Suprapubic skin (tissue), 4 donors: ENCODE results near the gene KLHL17. TPM values are rescaled to one million over a fixed set of nuclear protein-coding genes. Genes with fewer than 3 reads are reported as not detected.

Experiments
- DNase-seq, 2 donors: peaks; one replicate each; pipeline ENCODE4 v3.0.0-alpha.2; 2019; ENCODE audit warnings: low spot score in 2 of 2
- H3K27ac ChIP-seq: fragments of 200-600 bp; sonication (generic); one replicate; pipeline ENCODE4 v1.5.1; 2019
- H3K27me3 ChIP-seq: fragments of 200-600 bp; sonication (generic); one replicate; pipeline ENCODE4 v1.5.1; 2019
- H3K36me3 ChIP-seq: fragments of 200-600 bp; sonication (generic); one replicate; pipeline ENCODE4 v1.5.1; 2019
- H3K4me1 ChIP-seq: fragments of 200-600 bp; sonication (generic); one replicate; pipeline ENCODE4 v1.5.1; 2019
- H3K4me3 ChIP-seq: fragments of 200-600 bp; sonication (generic); one replicate; pipeline ENCODE4 v1.5.1; 2019; ENCODE audit warnings: mild to moderate bottlenecking
- H3K9me3 ChIP-seq: fragments of 200-600 bp; sonication (generic); one replicate; pipeline ENCODE4 v1.5.1; 2019
- CTCF ChIP-seq, 2 donors: fragments of 200-600 bp in 1 of 2; fragments of 450-650 bp in 1 of 2; sonication (generic) in 1 of 2; IDR thresholded peaks; one replicate each; pipeline ENCODE4 v1.5.1; 2016 to 2019; ENCODE audit warnings: antibody characterized with exemption in 2 of 2, mild to moderate bottlenecking in 1 of 2, moderate library complexity in 1 of 2
- EP300 ChIP-seq: sonication (generic); formaldehyde crosslinking; IDR thresholded peaks from one replicate; pipeline ENCODE4 v1.6.1; 2017; ENCODE audit warnings: antibody characterized with exemption
- POLR2A ChIP-seq, 2 donors: fragments of 450-650 bp; IDR thresholded peaks; one replicate each; pipeline ENCODE4 v1.6.1; 2017; ENCODE audit warnings: antibody characterized with exemption in 2 of 2, mild to moderate bottlenecking in 2 of 2, moderate library complexity in 2 of 2
- POLR2AphosphoS5 ChIP-seq, 3 donors: sonication (generic); formaldehyde crosslinking; IDR thresholded peaks; one replicate each; pipeline ENCODE4 v1.6.1; 2017; ENCODE audit warnings: antibody characterized with exemption in 3 of 3
- WGBS: methylation state at CpG from one replicate; pipeline ENCODE4 v1.1.5; 2018; 5-methylcytosine and 5-hydroxymethylcytosine counted together
- total RNA-seq, 4 donors: library from RNA; depleted of rRNA; stranded (reverse); fragments of >200 nt; gene quantifications; one replicate each; pipeline ENCODE4 v1.1.0, GENCODE V29; 2016

KLHL17 gene
- total RNA-seq, 4 donors from 2014 or later = 9.7 to 38.3 (median 17.0) TPM

GRCh38 chr1:972726-973458 is 12.5 kb downstream of the KLHL17 start:
- no peak for DNase-seq
- WGBS = 73% methylated on average over 8 of the region's 28 CpGs
- no peaks in the 10 kb centered on the region for H3K9me3 ChIP-seq
- peaks cover 29% of the 10 kb centered on the region for H3K4me1 ChIP-seq
- no peak overlapping the region for H3K27ac ChIP-seq
- H3K4me3 ChIP-seq = no peak overlapping the region
- TF ChIP-seq POLR2A (IDR thresholded peaks at IDR 0.05) (no peak), POLR2AphosphoS5 (IDR thresholded peaks at IDR 0.05) (no peak), CTCF (IDR thresholded peaks at IDR 0.05) (no peak), EP300 (no peak)
- H3K36me3 ChIP-seq = no peaks in the 10 kb centered on the region
- H3K27me3 ChIP-seq = peaks cover 65% of the 10 kb centered on the region

- Histone ChIP-seq H3K4me1 (peaks cover 25% of the 10 kb centered on the region), H3K36me3 (no peaks in the 10 kb centered on the region), H3K4me3 (no peak overlapping the region), H3K27me3 (peaks cover 68% of the 10 kb centered on the region), H3K27ac (no peak overlapping the region), H3K9me3 (no peaks in the 10 kb centered on the region)
- 77% methylated on average over 7 of the region's 28 CpGs for WGBS
- TF ChIP-seq CTCF (IDR thresholded peaks at IDR 0.05) (no peak), POLR2A (IDR thresholded peaks at IDR 0.05) (no peak), EP300 (no peak), POLR2AphosphoS5 (IDR thresholded peaks at IDR 0.05) (no peak)
- DNase-seq = no peak
These were observed 13.3 kb downstream of the KLHL17 start for GRCh38 chr1:973459-974292.

- Histone ChIP-seq H3K27me3 (peaks cover 74% of the 10 kb centered on the region), H3K4me1 (peaks cover 25% of the 10 kb centered on the region), H3K36me3 (no peaks in the 10 kb centered on the region), H3K4me3 (no peak overlapping the region), H3K9me3 (no peaks in the 10 kb centered on the region), H3K27ac (no peak overlapping the region)
- DNase-seq = no peak
- WGBS = 100% methylated on average over 3 of the region's 11 CpGs
- TF ChIP-seq EP300 = no peak
These were observed 13.9 kb downstream of the KLHL17 start for GRCh38 chr1:974293-974640.

GRCh38 chr1:974687-975328 is 14.4 kb downstream of the KLHL17 start:
- peaks cover 75% of the 10 kb centered on the region for H3K27me3 ChIP-seq
- no peak for TF ChIP-seq POLR2AphosphoS5 (IDR thresholded peaks at IDR 0.05)
- no peak for TF ChIP-seq EP300
- TF ChIP-seq POLR2A (IDR thresholded peaks at IDR 0.05) = no peak
- no peak for TF ChIP-seq CTCF (IDR thresholded peaks at IDR 0.05)
- peaks cover 25% of the 10 kb centered on the region for H3K4me1 ChIP-seq
- no peak for DNase-seq
- no peaks in the 10 kb centered on the region for H3K9me3 ChIP-seq
- no peak overlapping the region for H3K4me3 ChIP-seq
- no peak overlapping the region for H3K27ac ChIP-seq
- 73% methylated on average over 17 of the region's 17 CpGs for WGBS
- H3K36me3 ChIP-seq = no peaks in the 10 kb centered on the region

- DNase-seq = no peak
- WGBS = 68% methylated on average over 7 of the region's 9 CpGs
- no peak overlapping the region for H3K27ac ChIP-seq
- no peak overlapping the region for H3K4me3 ChIP-seq
- no peaks in the 10 kb centered on the region for H3K9me3 ChIP-seq
- no peaks in the 10 kb centered on the region for H3K36me3 ChIP-seq
- H3K4me1 ChIP-seq = peaks cover 31% of the 10 kb centered on the region
- H3K27me3 ChIP-seq = peaks cover 75% of the 10 kb centered on the region
- TF ChIP-seq EP300 (no peak), POLR2A (IDR thresholded peaks at IDR 0.05) (no peak), POLR2AphosphoS5 (IDR thresholded peaks at IDR 0.05) (no peak), CTCF (IDR thresholded peaks at IDR 0.05) (no peak)
These were observed 15.0 kb downstream of the KLHL17 start for GRCh38 chr1:975365-975764.
